HG02870 (cell line): ENCODE data around the gene GPC6.
A peak's percentile ranks its signal among the peaks of the same experiment; 100 is the strongest.

Experiments
- ATAC-seq: cut with Tn5 transposase; IDR thresholded peaks from one replicate; pipeline ENCODE4 v1.9.1; 2021; ENCODE audit warnings: mild to moderate bottlenecking, moderate library complexity; ENCODE audit not compliant: unreplicated experiment

Gene GPC6

DNA sequence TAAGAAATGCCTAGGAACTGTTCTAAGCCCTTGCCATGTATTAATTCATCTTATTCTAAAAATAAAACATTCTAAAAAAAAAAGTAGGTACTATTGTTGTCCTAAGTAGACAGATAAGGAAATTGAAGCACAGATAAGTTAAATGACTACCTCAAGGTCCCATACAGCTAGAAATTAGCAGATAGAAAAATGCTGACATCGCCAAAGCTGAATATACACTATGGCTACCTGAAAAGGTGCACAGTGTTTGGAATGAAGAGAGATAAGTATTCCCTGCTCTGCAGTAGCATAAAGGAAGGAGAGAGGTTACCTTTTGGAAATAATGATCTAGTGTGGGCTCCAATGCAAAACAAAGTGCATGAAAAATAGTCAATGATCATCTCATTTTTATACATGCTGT, 1187.5 kb downstream of the GPC6 start:
- no peak for ATAC-seq

GRCh38 chr13:94414708-94415107, 1188.1 kb downstream of the GPC6 start:
- ATAC-seq: no peak

GRCh38 chr13:94415500-94416237, 1189.1 kb downstream of the GPC6 start:
- ATAC-seq: no peak

- no peak for ATAC-seq
Measured at GRCh38 chr13:94416454-94417080, 1190.0 kb downstream of the GPC6 start.

DNA sequence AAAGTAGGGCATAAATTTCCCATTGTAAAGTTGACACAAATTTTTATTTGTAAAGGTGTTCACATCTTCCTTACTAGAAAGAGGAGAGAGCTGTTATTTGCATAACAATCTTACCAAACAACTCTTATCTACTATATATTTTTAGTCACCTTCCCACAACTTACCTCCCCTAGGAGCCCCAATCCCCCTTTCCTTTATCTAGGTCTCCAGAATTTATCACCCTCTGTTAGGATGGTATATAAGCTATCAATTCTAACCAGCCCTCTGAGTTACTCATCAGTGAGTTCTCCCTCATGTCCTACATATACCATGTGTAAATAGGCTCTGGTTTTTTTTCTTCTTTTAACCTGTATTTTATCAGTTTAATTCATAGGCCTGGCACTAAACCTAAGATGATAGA, 1190.7 kb downstream of the GPC6 start:
- no peak for ATAC-seq

DNA sequence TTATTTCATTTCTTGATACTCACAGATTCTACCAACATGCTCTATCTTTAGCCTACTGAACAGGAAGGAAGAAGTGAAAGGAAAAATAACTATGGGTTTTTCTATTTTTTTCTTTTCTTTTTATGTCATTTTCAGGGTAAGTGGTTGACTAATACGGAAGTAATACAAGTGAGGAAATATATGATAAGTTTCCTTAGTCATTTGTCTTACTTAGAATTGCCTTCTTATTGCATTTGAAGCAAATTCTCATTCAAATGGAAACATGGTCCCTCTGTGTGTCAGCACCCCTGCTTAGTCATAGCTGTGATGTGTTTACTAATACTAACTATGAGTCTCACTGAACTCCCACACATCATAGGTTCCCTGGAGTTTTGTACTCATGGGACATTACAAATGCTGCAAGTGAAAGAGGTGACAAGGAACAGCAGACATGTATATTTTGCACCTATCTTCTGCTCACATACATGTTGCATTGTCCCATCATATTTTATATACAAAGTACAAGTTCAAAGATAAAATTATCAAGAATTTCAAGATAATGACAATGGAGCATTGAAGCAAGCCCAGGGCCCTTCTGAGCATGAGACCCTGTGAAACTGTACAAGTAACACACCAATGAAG, 1192.8 kb downstream of the GPC6 start:
- peak; percentile 73 for ATAC-seq

DNA sequence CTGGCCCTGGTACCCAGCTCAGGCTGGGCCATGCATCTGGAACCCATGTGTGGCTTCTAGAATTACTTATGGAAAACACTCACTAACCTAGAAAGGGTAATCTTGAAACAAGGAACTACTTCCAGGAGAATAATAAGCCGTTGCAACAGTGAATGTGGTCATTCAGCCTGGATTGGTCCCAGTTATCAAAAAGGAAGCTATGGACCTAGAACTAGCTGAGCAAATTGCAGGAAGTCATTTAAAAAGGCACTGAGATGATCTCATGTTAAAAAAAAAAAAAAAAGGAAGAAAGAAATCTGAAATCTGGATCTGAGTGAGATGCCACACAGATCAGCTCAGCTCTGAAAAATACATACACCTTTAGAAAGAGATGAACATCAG, 1193.3 kb downstream of the GPC6 start:
- no peak for ATAC-seq

DNA sequence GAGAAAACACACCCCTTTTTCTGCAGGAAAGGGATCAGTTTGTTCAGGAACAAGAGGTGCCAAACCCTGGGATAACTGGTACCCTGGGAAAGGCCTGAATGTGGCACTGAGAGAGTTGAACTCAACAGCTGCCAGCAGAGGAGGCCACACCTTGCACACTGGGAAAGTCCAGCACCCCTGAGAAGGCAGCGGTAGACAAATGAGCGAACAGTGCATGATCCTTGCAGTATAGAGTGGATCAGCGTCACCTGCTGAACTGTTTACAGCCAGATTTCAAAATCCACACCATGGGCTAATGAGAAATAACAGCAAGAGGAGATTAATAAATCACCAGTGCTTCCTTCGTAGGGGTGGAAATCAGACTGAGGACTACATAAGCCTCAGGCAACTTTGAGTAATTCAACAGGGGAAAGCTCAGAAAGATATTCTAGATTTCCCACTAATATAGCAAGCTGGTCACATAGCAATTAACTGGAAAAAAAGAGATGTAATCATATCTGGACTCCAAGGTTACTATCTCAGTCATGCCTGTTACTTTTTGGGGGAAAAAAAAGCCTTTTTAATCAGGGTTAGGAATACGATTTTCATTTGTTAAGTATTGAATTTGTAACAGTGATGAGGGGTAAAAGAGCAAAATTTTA, 1200.8 kb downstream of the GPC6 start:
- no peak for ATAC-seq

GRCh38 chr13:94431574-94431973, 1205.0 kb downstream of the GPC6 start:
- ATAC-seq: no peak

GRCh38 chr13:94431987-94432386, 1205.4 kb downstream of the GPC6 start:
- ATAC-seq: no peak

GRCh38 chr13:94433055-94433961, 1206.7 kb downstream of the GPC6 start:
- ATAC-seq: peak; percentile 76

GRCh38 chr13:94435604-94436226, 1209.1 kb downstream of the GPC6 start:
- no peak for ATAC-seq

GRCh38 chr13:94444826-94445225, 1218.2 kb downstream of the GPC6 start:
- no peak for ATAC-seq

GRCh38 chr13:94454334-94454733, 1227.7 kb downstream of the GPC6 start:
- no peak for ATAC-seq

DNA sequence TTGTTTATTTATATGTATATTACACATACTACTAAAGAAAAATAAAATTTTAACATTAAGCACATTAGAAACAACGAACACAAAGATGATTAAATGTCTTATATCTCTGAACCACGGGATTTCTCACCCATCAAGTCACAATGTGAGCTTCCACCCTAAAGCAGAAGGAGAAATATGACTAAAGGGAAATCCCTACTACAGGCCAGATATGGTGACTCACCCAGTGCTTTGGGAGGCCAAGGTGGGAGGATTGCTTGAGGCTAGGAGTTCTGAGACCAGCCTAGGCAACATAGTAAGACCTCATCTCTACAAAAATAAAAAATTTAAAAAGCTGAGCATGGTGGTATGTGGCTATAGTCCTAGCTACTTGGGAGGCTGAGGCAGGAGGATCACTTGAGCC, 1228.3 kb downstream of the GPC6 start:
- no peak for ATAC-seq

GRCh38 chr13:94455414-94455813, 1228.8 kb downstream of the GPC6 start:
- ATAC-seq: no peak
